Measurements from ENCODE around the gene ANKRD13B. TPM values are rescaled to one million over a fixed set of nuclear protein-coding genes. Genes with fewer than 3 reads are reported as not detected.

ANKRD13B gene
- total RNA-seq, 1 experiment from 2014 or later = 17.9 TPM

GRCh38 chr17:29571883-29572681, 20.9 kb upstream of the ANKRD13B start:
- H3K36me3 Mint-ChIP-seq (ENCODE audit: insufficient read depth, unreplicated experiment) = peaks cover 19% of the 10 kb centered on the region
- no peak for TF ChIP-seq CTCF (IDR thresholded peaks at IDR 0.05; ENCODE audit: unreplicated experiment)
- no peaks in the 10 kb centered on the region for H3K27me3 Mint-ChIP-seq (ENCODE audit: insufficient read depth, unreplicated experiment)
- H3K27ac Mint-ChIP-seq (ENCODE audit: low read depth, unreplicated experiment) = no peak overlapping the region
- CTCF ChIA-PET = interaction anchor here (0.6 to 9.2 kb wide), 3 partner anchors 9 to 35 kb away, joined by 3 to 57 read pairs (median 48); partner anchors contain the start of gene ANKRD13B
- no peak for DNase-seq (ENCODE audit: unreplicated experiment)
- H3K4me3 Mint-ChIP-seq (ENCODE audit: unreplicated experiment) = no peak overlapping the region
- POLR2A ChIA-PET = interaction anchor here (0.8 to 1.2 kb wide), 3 partner anchors 9 to 22 kb away, joined by 3 read pairs; no protein-coding TSS in a partner anchor
- peaks cover 14% of the 10 kb centered on the region for H3K4me1 Mint-ChIP-seq (ENCODE audit: insufficient read depth, unreplicated experiment)
- H3K9me3 Mint-ChIP-seq (ENCODE audit: unreplicated experiment) = no peaks in the 10 kb centered on the region
- intact Hi-C loops (cut with micrococcal nuclease) = no loop called here
- BruUV-seq (replicated peaks) = TSS peak; percentile 20

- no peak for TF ChIP-seq CTCF (IDR thresholded peaks at IDR 0.05; ENCODE audit: unreplicated experiment)
- intact Hi-C loops (cut with micrococcal nuclease) = no loop called here
- no TSS peak for BruUV-seq (replicated peaks)
- CTCF ChIA-PET = interaction anchor here (0.5 to 9.2 kb wide), 4 partner anchors 8 to 281 kb away, joined by 4 to 57 read pairs (median 26); partner anchors contain the start of genes ANKRD13B and TAOK1
- no peaks in the 10 kb centered on the region for H3K27me3 Mint-ChIP-seq (ENCODE audit: insufficient read depth, unreplicated experiment)
- H3K9me3 Mint-ChIP-seq (ENCODE audit: unreplicated experiment) = no peaks in the 10 kb centered on the region
- POLR2A ChIA-PET = interaction anchor here (0.6 to 1.2 kb wide), 3 partner anchors 9 to 271 kb away, joined by 3 read pairs; no protein-coding TSS in a partner anchor
- no peak overlapping the region for H3K27ac Mint-ChIP-seq (ENCODE audit: low read depth, unreplicated experiment)
- H3K4me1 Mint-ChIP-seq (ENCODE audit: insufficient read depth, unreplicated experiment) = peaks cover 17% of the 10 kb centered on the region
- H3K36me3 Mint-ChIP-seq (ENCODE audit: insufficient read depth, unreplicated experiment) = peaks cover 26% of the 10 kb centered on the region
- H3K4me3 Mint-ChIP-seq (ENCODE audit: unreplicated experiment) = no peak overlapping the region
- DNase-seq (ENCODE audit: unreplicated experiment) = no peak
These were observed 20.0 kb upstream of the ANKRD13B start for GRCh38 chr17:29572691-29573557.

GRCh38 chr17:29573558-29573869, 19.4 kb upstream of the ANKRD13B start:
- peaks cover 32% of the 10 kb centered on the region for H3K36me3 Mint-ChIP-seq (ENCODE audit: insufficient read depth, unreplicated experiment)
- peaks cover 21% of the 10 kb centered on the region for H3K4me1 Mint-ChIP-seq (ENCODE audit: insufficient read depth, unreplicated experiment)
- POLR2A ChIA-PET = interaction anchor here (0.6 kb wide), 2 partner anchors 270 to 1158 kb away, joined by 3 read pairs; no protein-coding TSS in a partner anchor
- H3K27me3 Mint-ChIP-seq (ENCODE audit: insufficient read depth, unreplicated experiment) = no peaks in the 10 kb centered on the region
- no peak overlapping the region for H3K27ac Mint-ChIP-seq (ENCODE audit: low read depth, unreplicated experiment)
- BruUV-seq (replicated peaks) = TSS peak; percentile 47
- TF ChIP-seq CTCF (IDR thresholded peaks at IDR 0.05; ENCODE audit: unreplicated experiment) = no peak
- H3K4me3 Mint-ChIP-seq (ENCODE audit: unreplicated experiment) = no peak overlapping the region
- H3K9me3 Mint-ChIP-seq (ENCODE audit: unreplicated experiment) = no peaks in the 10 kb centered on the region
- no peak for DNase-seq (ENCODE audit: unreplicated experiment)
- CTCF ChIA-PET = interaction anchor here (0.5 to 9.2 kb wide), 4 partner anchors 19 to 513 kb away, joined by 3 to 57 read pairs (median 4); partner anchors contain the start of genes ANKRD13B and TAOK1
- intact Hi-C loops (cut with micrococcal nuclease) = no loop called here

Measured in MCF 10A (cell line).